OCI-LY7 (cell line): ENCODE results near the gene COL23A1. TPM values are rescaled to one million over a fixed set of nuclear protein-coding genes. Genes with fewer than 3 reads are reported as not detected.

Experiments
- BruUV-seq: library from RNA; stranded (reverse); fragments of 400-500 nt; replicated peaks from 2 replicates; lab custom pipeline; 2021; lab: Mats Ljungman, UMichigan
- CTCF ChIA-PET: fragments of 300-600 bp; sonication (Branson Sonifier 250); formaldehyde crosslinking; loops from one replicate; lab custom pipeline; 2022; ENCODE audit warnings: antibody characterized with exemption; ENCODE audit not compliant: unreplicated experiment; lab: Charles Lee
- POLR2A ChIA-PET: fragments of 300-600 bp; sonication (Branson Sonifier 250); formaldehyde crosslinking; loops from one replicate; lab custom pipeline; 2022; ENCODE audit warnings: antibody characterized with exemption; lab: Charles Lee
- DNase-seq: peaks from one replicate; pipeline ENCODE4 v3.0.0-alpha.2; 2015; ENCODE audit warnings: low spot score
- H2AFZ ChIP-seq: fragments of 200-600 bp; sonication (generic), shearing (Covaris generic); 2 replicates; pipeline ENCODE4 v1.6.1; 2014; ENCODE audit warnings: mild to moderate bottlenecking, antibody characterized with exemption, low read length, moderate library complexity
- H3K27ac ChIP-seq: fragments of 200-600 bp; sonication (generic); 2 replicates; pipeline ENCODE4 v1.5.1; 2014; ENCODE audit warnings: mixed run types, low read depth, mild to moderate bottlenecking, moderate library complexity, low read length, inconsistent platforms; ENCODE audit not compliant: poor library complexity, severe bottlenecking
- H3K36me3 ChIP-seq: fragments of 200-600 bp; sonication (generic); 2 replicates; pipeline ENCODE4 v1.6.1; 2014; ENCODE audit warnings: mild to moderate bottlenecking, antibody characterized with exemption, low read length, moderate library complexity, mixed read lengths; ENCODE audit not compliant: insufficient read depth
- H3K4me1 ChIP-seq: fragments of 200-600 bp; sonication (generic); 2 replicates; pipeline ENCODE4 v1.5.1; 2014; ENCODE audit warnings: mild to moderate bottlenecking, low read length; ENCODE audit not compliant: insufficient read depth, poor library complexity, severe bottlenecking
- H3K4me2 ChIP-seq: fragments of 200-600 bp; sonication (generic); 2 replicates; pipeline ENCODE4 v1.6.1; 2014; ENCODE audit warnings: mild to moderate bottlenecking, low read length
- H3K4me3 ChIP-seq: fragments of 200-600 bp; sonication (generic); 2 replicates; pipeline ENCODE4 v1.5.1; 2014; ENCODE audit warnings: mild to moderate bottlenecking, low read depth, low read length; ENCODE audit not compliant: poor library complexity, severe bottlenecking
- H3K79me2 ChIP-seq: fragments of 200-600 bp; sonication (generic); 2 replicates; pipeline ENCODE4 v1.6.1; 2016; ENCODE audit warnings: low read depth, mild to moderate bottlenecking, low read length, moderate library complexity, mixed read lengths; ENCODE audit not compliant: insufficient read depth
- H3K9me2 ChIP-seq: fragments of 200-600 bp; sonication (generic); 2 replicates; pipeline ENCODE4 v1.6.1; 2016; ENCODE audit warnings: mild to moderate bottlenecking, low read length, mixed read lengths; ENCODE audit not compliant: insufficient read depth
- H3K9me3 ChIP-seq: fragments of 200-600 bp; sonication (generic); 2 replicates; pipeline ENCODE4 v1.6.1; 2014; ENCODE audit warnings: mild to moderate bottlenecking, mixed run types, low read length, mixed read lengths
- H4K20me1 ChIP-seq: fragments of 200-600 bp; sonication (generic); 2 replicates; pipeline ENCODE4 v1.6.1; 2014; ENCODE audit warnings: mild to moderate bottlenecking, antibody characterized with exemption, low read length, moderate library complexity, mixed read lengths; ENCODE audit not compliant: insufficient read depth
- CTCF ChIP-seq: fragments of 200-600 bp; sonication (generic); conservative IDR thresholded peaks from 2 replicates; pipeline ENCODE4 v1.5.1; 2014; ENCODE audit warnings: mild to moderate bottlenecking, antibody characterized with exemption, low read length, moderate library complexity, mixed read lengths
- EZH2phosphoT487 ChIP-seq: fragments of 200-600 bp; sonication (generic); IDR thresholded peaks from 2 replicates; pipeline ENCODE4 v1.6.1; 2018; ENCODE audit warnings: low read depth, borderline replicate concordance, mild to moderate bottlenecking, mixed run types, antibody characterized with exemption, low read length, moderate library complexity, mixed read lengths
- intact Hi-C: fragments of 100-400 bp; cut with micrococcal nuclease; formaldehyde crosslinking; loops from one replicate; pipeline ENCODE4 v1.10.0; 2022; ENCODE audit not compliant: unreplicated experiment
- total RNA-seq, 2 experiments: library from RNA; depleted of rRNA in 1 of 2; stranded (reverse); fragments of >200 nt in 1 of 2; shearing (Covaris generic) in 1 of 2; gene quantifications; 2 replicates each; pipeline ENCODE4 v1.2.3, GENCODE V29; 2014 to 2022

Gene COL23A1
- total RNA-seq, 2 experiments from 2014 or later, result 0.53 TPM; not detected in 1

- no peaks in the 10 kb centered on the region for H4K20me1 ChIP-seq
- no TSS peak for BruUV-seq
- H3K36me3 ChIP-seq, result no peaks in the 10 kb centered on the region
- TF ChIP-seq CTCF (no peak), EZH2phosphoT487 (no peak)
- intact Hi-C loops, result no loop called here
- no peaks in the 10 kb centered on the region for H3K79me2 ChIP-seq
- no peak overlapping the region for H3K4me3 ChIP-seq
- no peaks in the 10 kb centered on the region for H3K9me2 ChIP-seq
- no peaks in the 10 kb centered on the region for H3K9me3 ChIP-seq
- ChIA-PET POLR2A (interaction anchor here (1.4 kb wide), 1 partner anchor 15 kb away, joined by 3 read pairs; no protein-coding TSS in a partner anchor), CTCF (no interaction called here)
- H2AFZ ChIP-seq, result no peak overlapping the region
- no peak overlapping the region for H3K27ac ChIP-seq
- no peak for DNase-seq
- H3K4me2 ChIP-seq, result no peak overlapping the region
- no peaks in the 10 kb centered on the region for H3K4me1 ChIP-seq
These were observed 122.5 kb downstream of the COL23A1 start for GRCh38 chr5:178467568-178468195.

- DNase-seq, result no peak
These were observed 123.0 kb downstream of the COL23A1 start for GRCh38 chr5:178467205-178467567.

More at GRCh38 chr5:178467205-178467567, 123.0 kb downstream of the COL23A1 start:
- no peak overlapping the region for H3K4me3 ChIP-seq
- H4K20me1 ChIP-seq, result no peaks in the 10 kb centered on the region
- H2AFZ ChIP-seq, result no peak overlapping the region
- POLR2A ChIA-PET, result interaction anchor here (1.4 kb wide), 1 partner anchor 14 kb away, joined by 3 read pairs; no protein-coding TSS in a partner anchor
- H3K36me3 ChIP-seq, result no peaks in the 10 kb centered on the region
- TF ChIP-seq EZH2phosphoT487, result no peak
- TF ChIP-seq CTCF, result no peak
- no TSS peak for BruUV-seq
- H3K4me1 ChIP-seq, result no peaks in the 10 kb centered on the region
- intact Hi-C loops, result no loop called here
- CTCF ChIA-PET, result no interaction called here
- no peak overlapping the region for H3K4me2 ChIP-seq
- no peaks in the 10 kb centered on the region for H3K79me2 ChIP-seq
- H3K9me2 ChIP-seq, result no peaks in the 10 kb centered on the region
- H3K27ac ChIP-seq, result no peak overlapping the region
- no peaks in the 10 kb centered on the region for H3K9me3 ChIP-seq
